HEK293T (cell line): ENCODE data around the gene EDARADD.
"Not testable (repeated sequence)": the region's sequence is repeated elsewhere in the genome, so short reads cannot be mapped to it uniquely, and the experiment has no call there.

Experiments used
- CTCF ChIA-PET: fragments of 350-600 bp; formaldehyde crosslinking; extraction: SDS; loops from one replicate; lab custom pipeline; 2021; ENCODE audit warnings: antibody characterized with exemption, inconsistent platforms; lab: Yijun Ruan, JAX
- POLR2A ChIA-PET: fragments of 350-600 bp; formaldehyde crosslinking; extraction: SDS; loops from one replicate; lab custom pipeline; 2020; ENCODE audit warnings: antibody characterized with exemption, inconsistent platforms; lab: Yijun Ruan, JAX
- DNase-seq: peaks from one replicate; pipeline ENCODE4 v3.0.0; 2012; ENCODE audit warnings: mixed read lengths; ENCODE audit errors: extremely low spot score
- ARNT ChIP-seq: fragments of 450-650 bp; IDR thresholded peaks from 2 replicates; pipeline ENCODE4 v1.6.1; 2017; ENCODE audit warnings: mild to moderate bottlenecking
- BHLHE40 ChIP-seq: fragments of 450-650 bp; IDR thresholded peaks from 2 replicates; pipeline ENCODE4 v1.6.1; 2016; ENCODE audit warnings: mild to moderate bottlenecking, moderate library complexity, borderline replicate concordance
- CTBP1 ChIP-seq: fragments of 450-650 bp; IDR thresholded peaks from 2 replicates; pipeline ENCODE4 v1.6.1; 2016; ENCODE audit warnings: borderline replicate concordance
- ELF4 ChIP-seq: fragments of 450-650 bp; IDR thresholded peaks from 2 replicates; pipeline ENCODE4 v1.6.1; 2017; ENCODE audit warnings: antibody characterized with exemption
- FOXA1 ChIP-seq: fragments of 450-650 bp; IDR thresholded peaks from 2 replicates; pipeline ENCODE4 v1.6.1; 2016; ENCODE audit warnings: mild to moderate bottlenecking
- FOXK2 ChIP-seq: fragments of 450-650 bp; IDR thresholded peaks from 2 replicates; pipeline ENCODE4 v1.6.1; 2016; ENCODE audit warnings: mild to moderate bottlenecking
- FOXM1 ChIP-seq: fragments of 450-650 bp; IDR thresholded peaks from 2 replicates; pipeline ENCODE4 v1.6.1; 2017; ENCODE audit warnings: mild to moderate bottlenecking, borderline replicate concordance
- HDGF ChIP-seq: fragments of 450-650 bp; IDR thresholded peaks from 2 replicates; pipeline ENCODE4 v1.6.1; 2017; ENCODE audit warnings: antibody characterized with exemption, borderline replicate concordance
- L3MBTL2 ChIP-seq: fragments of 450-650 bp; conservative IDR thresholded peaks from 2 replicates; pipeline ENCODE4 v1.6.1; 2016; ENCODE audit warnings: mild to moderate bottlenecking
- LEF1 ChIP-seq: fragments of 450-650 bp; IDR thresholded peaks from 2 replicates; pipeline ENCODE4 v1.6.1; 2017; ENCODE audit warnings: mild to moderate bottlenecking, borderline replicate concordance
- NFRKB ChIP-seq: fragments of 450-650 bp; IDR thresholded peaks from 2 replicates; pipeline ENCODE4 v1.6.1; 2016; ENCODE audit warnings: mild to moderate bottlenecking, moderate library complexity
- SP1 ChIP-seq: fragments of 450-650 bp; IDR thresholded peaks from 2 replicates; pipeline ENCODE4 v1.6.1; 2017
- SUZ12 ChIP-seq: fragments of 450-650 bp; IDR thresholded peaks from 2 replicates; pipeline ENCODE4 v1.6.1; 2016; ENCODE audit warnings: mild to moderate bottlenecking
- TARDBP ChIP-seq: fragments of 450-650 bp; IDR thresholded peaks from 2 replicates; pipeline ENCODE4 v1.6.1; 2016
- ZNF384 ChIP-seq: fragments of 450-650 bp; IDR thresholded peaks from 2 replicates; pipeline ENCODE4 v1.6.1; 2016
- TF ChIP-seq, protein P1 (sequence below): fragments of 450-650 bp; IDR thresholded peaks from 2 replicates; pipeline ENCODE4 v1.6.1; 2016

Gene EDARADD

DNA sequence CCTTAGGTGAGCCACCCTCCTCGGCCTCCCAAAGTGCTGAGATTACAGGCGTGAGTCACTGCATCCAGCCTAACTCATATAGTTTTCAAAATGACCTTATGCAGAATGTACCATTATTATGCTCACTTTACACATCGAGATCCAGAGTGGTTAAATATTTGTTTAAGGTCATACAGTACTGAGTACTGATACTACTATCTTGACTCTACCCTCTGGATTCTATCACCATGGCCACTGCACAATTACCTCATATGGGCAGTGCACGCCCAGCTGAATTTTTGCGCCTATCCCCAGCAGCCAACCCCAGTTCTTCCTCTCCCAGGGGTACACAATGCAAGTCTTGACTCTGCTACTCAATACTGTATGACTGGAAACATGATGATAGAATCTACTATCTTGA lies 56.7 kb downstream of the EDARADD start:
- CTCF ChIA-PET: interaction anchor here (0.6 to 1.5 kb wide), 3 partner anchors 9 to 303 kb away, joined by 5 to 7 read pairs (median 7); no protein-coding TSS in a partner anchor
- TF ChIP-seq HDGF (no peak), TARDBP (no peak), LEF1 (no peak), ARNT (no peak), FOXK2 (no peak), CTBP1 (no peak), NFRKB (no peak), ZNF384 (no peak), ELF4 (no peak)
- POLR2A ChIA-PET: no interaction called here
- DNase-seq: no peak

DNA sequence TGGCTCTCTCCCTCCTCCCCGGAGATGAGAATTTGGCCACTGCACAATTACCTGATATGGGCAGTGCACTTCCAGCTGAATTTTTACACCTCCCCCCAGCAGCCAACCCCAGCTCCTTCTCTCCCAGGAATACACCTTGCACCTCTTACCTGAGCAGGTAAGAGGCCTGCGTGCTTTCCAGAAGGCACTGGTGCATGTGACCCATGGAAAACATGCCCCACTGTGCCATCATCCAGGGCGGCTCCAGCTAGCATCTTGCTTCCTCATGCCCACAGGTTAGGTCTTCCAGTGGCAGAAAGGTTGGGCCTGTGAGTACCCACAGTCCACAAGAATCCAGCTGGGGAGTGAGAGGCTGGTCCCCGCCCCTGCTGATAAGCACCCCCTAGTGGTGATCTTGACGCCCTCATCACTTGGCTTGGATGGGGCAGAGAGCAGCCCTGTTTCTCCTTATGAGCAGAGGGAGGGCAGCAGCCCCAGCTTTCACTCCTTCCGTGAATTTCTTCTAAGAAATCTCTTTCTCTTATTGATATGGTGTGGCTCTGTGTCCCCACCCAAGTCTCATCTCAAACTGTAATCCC lies 57.8 kb downstream of the EDARADD start:
- DNase-seq: peak; percentile 70
- POLR2A ChIA-PET: no interaction called here

DNA sequence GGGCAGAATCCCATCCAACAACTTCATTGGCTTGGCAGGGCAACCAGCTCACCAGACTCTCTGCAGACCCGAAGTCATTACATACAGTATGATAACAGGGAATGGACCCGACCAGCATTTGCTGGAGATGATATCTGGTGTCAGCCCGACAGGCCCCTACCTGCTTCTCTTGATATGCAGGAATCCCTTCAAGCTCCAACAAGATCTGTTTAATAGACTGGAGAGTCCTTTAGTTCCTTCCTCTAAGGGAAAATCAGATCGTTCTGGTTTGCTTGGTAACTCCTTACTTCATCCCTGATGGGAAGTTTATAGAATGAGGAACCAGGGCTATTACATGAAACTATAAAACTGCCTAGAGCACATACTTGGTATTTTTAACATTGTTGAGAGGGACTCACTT lies 61.2 kb downstream of the EDARADD start:
- no peak for DNase-seq
- ChIA-PET POLR2A (interaction anchor here (1.0 kb wide), 1 partner anchor 61 kb away, joined by 3 read pairs; the partner anchor contains the start of gene EDARADD), CTCF (no interaction called here)

More for the DNA sequence above, 57.8 kb downstream of the EDARADD start:
- CTCF ChIA-PET: interaction anchor here (0.6 to 1.5 kb wide), 6 partner anchors 10 to 609 kb away, joined by 3 to 7 read pairs (median 3); no protein-coding TSS in a partner anchor
- TF ChIP-seq NFRKB: no peak
- no peak for TF ChIP-seq ARNT
- TF ChIP-seq L3MBTL2: no peak
- TF ChIP-seq LEF1: no peak
- no peak for TF ChIP-seq ZNF384
- no peak for TF ChIP-seq FOXK2
- TF ChIP-seq FOXM1: no peak
- TF ChIP-seq BHLHE40: no peak
- no peak for TF ChIP-seq SUZ12

DNA sequence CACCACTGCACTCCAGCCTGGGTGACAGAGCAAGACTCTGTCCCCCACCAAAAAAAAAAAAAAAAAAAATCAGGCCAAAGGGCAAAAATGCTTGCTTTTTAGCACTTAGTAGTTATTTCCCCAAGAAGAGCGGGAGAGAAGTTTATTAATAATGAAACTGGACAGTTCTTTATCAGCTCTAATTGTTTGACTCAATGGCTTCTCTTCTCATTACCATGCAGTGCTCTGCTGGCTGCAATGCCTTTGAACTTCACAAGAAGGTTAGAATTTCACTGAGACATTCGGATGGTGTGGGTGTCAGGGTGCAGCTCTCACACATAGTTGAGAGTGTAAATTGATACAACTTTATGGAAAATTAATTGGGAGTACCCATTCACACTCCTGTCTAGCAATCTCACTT lies 63.7 kb downstream of the EDARADD start:
- CTCF ChIA-PET: no interaction called here
- DNase-seq: no peak
- POLR2A ChIA-PET: no interaction called here
- TF ChIP-seq HDGF (no peak), SP1 (no peak), TARDBP (no peak), ARNT (no peak), L3MBTL2 (no peak), SUZ12 (no peak), LEF1 (no peak), FOXA1 (no peak), FOXM1 (no peak), BHLHE40 (no peak), FOXK2 (no peak), ELF4 (no peak), CTBP1 (no peak), NFRKB (no peak), ZNF384 (no peak)
- TF ChIP-seq, protein P1, sequence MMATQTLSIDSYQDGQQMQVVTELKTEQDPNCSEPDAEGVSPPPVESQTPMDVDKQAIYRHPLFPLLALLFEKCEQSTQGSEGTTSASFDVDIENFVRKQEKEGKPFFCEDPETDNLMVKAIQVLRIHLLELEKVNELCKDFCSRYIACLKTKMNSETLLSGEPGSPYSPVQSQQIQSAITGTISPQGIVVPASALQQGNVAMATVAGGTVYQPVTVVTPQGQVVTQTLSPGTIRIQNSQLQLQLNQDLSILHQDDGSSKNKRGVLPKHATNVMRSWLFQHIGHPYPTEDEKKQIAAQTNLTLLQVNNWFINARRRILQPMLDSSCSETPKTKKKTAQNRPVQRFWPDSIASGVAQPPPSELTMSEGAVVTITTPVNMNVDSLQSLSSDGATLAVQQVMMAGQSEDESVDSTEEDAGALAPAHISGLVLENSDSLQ: no peak

More for the DNA sequence above, 61.2 kb downstream of the EDARADD start:
- no peak for TF ChIP-seq ELF4
- no peak for TF ChIP-seq FOXM1
- no peak for TF ChIP-seq CTBP1

DNA sequence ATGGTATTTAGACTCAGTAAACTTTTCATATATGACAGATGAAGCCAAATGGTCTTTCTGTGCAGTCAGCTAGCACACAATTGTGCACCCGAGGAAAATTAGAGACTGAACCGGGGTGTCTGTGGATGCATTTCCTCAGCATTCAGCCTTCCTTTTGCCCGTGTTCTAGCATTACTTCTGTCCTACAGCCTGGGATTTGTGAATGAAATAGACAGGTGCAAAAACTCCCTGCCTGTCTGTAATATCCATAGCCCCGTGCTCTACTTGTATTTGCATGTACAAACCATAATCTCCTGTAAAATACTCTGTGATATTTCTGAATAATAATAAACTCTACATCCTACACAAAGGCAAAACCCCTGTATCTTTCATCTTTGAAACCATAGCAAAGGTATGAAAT lies 64.9 kb downstream of the EDARADD start:
- TF ChIP-seq L3MBTL2 (no peak), TARDBP (no peak), FOXK2 (no peak), NFRKB (no peak), BHLHE40 (no peak), LEF1 (no peak), SUZ12 (no peak), FOXA1 (no peak)
- TF ChIP-seq, protein P1: no peak
- ChIA-PET POLR2A (no interaction called here), CTCF (no interaction called here)
- no peak for DNase-seq

DNA sequence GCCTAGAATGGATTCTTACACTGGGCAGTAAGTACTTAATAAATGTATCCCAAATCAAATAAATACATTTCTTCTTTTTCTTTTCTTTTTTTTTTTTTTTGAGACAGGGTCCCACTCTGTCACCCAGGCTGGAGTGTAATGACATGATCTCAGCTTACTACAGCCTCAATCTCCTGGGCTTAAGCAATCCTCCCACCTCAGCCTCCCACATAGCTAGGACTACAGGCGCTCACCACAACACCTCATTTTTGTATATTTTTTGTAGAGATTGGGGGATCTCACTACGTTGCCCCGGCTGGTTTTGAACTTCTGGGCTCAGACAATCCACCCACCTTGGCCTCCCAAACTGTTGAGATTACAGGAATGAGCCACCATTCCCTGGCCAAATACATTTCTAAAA lies 66.0 kb downstream of the EDARADD start:
- no peak for TF ChIP-seq ZNF384
- TF ChIP-seq FOXK2: no peak
- no peak for TF ChIP-seq FOXA1
- no peak for TF ChIP-seq NFRKB
- TF ChIP-seq TARDBP: no peak
- TF ChIP-seq, protein P1: no peak
- no peak for TF ChIP-seq LEF1
- no peak for TF ChIP-seq SUZ12
- no peak for TF ChIP-seq SP1
- TF ChIP-seq FOXM1: no peak
- TF ChIP-seq ARNT: no peak
- ChIA-PET CTCF (no interaction called here), POLR2A (no interaction called here)
- DNase-seq: no peak

DNA sequence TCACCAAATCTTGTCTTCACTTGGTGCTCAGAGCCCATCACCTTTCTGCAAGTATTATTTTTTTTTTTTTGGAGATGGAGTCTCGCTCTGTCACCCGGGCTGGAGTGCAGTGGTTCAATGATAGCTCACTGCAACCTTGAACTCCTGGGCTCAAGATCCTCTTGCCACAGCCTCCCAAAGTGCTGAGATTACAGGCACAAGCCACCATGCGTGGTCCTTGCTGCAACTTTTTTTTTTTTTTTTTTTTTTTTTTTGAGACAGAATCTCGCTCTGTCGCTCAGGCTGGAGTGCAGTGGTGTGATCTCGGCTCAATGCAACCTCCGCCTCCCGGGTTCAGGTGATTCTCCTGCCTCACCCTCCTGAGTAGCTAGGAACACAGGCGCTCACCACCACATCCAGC lies 70.1 kb downstream of the EDARADD start:
- CTCF ChIA-PET: interaction anchor here (0.6 to 1.0 kb wide), 2 partner anchors 12 to 1440 kb away, joined by 3 read pairs; no protein-coding TSS in a partner anchor
- DNase-seq, POLR2A ChIA-PET: not testable (repeated sequence)
